ENCODE measurements around the gene SSTR3. TPM values are rescaled to one million over a fixed set of nuclear protein-coding genes. Genes with fewer than 3 reads are reported as not detected.
A peak's percentile ranks its signal among the peaks of the same experiment; 100 is the strongest.

SSTR3 gene
- total and polyA plus RNA-seq, 3 donors from 2014 or later = 26.8 to 54.4 (median 40.1) TPM

- Histone ChIP-seq H3K9me3 (no peaks in the 10 kb centered on the region), H3K4me1 (peaks cover 30% of the 10 kb centered on the region), H3K27me3 (no peaks in the 10 kb centered on the region), H3K36me3 (ENCODE audit: low read depth, missing control alignments) (no peaks in the 10 kb centered on the region), H3K27ac (peak overlapping the region in 1 of 2 donors; percentile 64), H3K4me3 (no peak overlapping the region)
- TF ChIP-seq CTCF (IDR thresholded peaks at IDR 0.05) (no peak), POLR2A (IDR thresholded peaks at IDR 0.05) (no peak)
- WGBS, 2 donors = 95 to 100% methylated on average over 3 of the region's 3 CpGs
- DNase-seq = no peak
- intact Hi-C loops (cut with DNase I; ENCODE audit: low total_unique reads) = no loop called here
Measured at GRCh38 chr22:37177755-37178154, 34.5 kb downstream of the SSTR3 start.

GRCh38 chr22:37177221-37177620 lies 35.1 kb downstream of the SSTR3 start:
- Histone ChIP-seq H3K4me1 (peaks cover 30% of the 10 kb centered on the region), H3K4me3 (no peak overlapping the region), H3K27me3 (no peaks in the 10 kb centered on the region), H3K36me3 (ENCODE audit: low read depth, missing control alignments) (no peaks in the 10 kb centered on the region), H3K27ac (no peak overlapping the region), H3K9me3 (no peaks in the 10 kb centered on the region)
- intact Hi-C loops (cut with DNase I; ENCODE audit: low total_unique reads) = no loop called here
- WGBS, 2 donors = 81 to 86% methylated on average over 5 of the region's 5 CpGs
- TF ChIP-seq POLR2A (IDR thresholded peaks at IDR 0.05) (no peak), CTCF (IDR thresholded peaks at IDR 0.05) (no peak)
- no peak for DNase-seq

- H3K27ac ChIP-seq = no peak overlapping the region
- no peaks in the 10 kb centered on the region for H3K9me3 ChIP-seq
- no peak for TF ChIP-seq CTCF (IDR thresholded peaks at IDR 0.05)
- TF ChIP-seq POLR2A (IDR thresholded peaks at IDR 0.05) = no peak
- no peaks in the 10 kb centered on the region for H3K27me3 ChIP-seq
- intact Hi-C loops (cut with DNase I; ENCODE audit: low total_unique reads) = no loop called here
- 35 to 48% methylated on average over 15 to 23 of the region's 23 CpGs for WGBS, 2 donors
- H3K4me1 ChIP-seq = peaks cover 30% of the 10 kb centered on the region
- no peak overlapping the region for H3K4me3 ChIP-seq
- H3K36me3 ChIP-seq (ENCODE audit: low read depth, missing control alignments) = no peaks in the 10 kb centered on the region
- peak; percentile 76 for DNase-seq
Measured at GRCh38 chr22:37176464-37177061, 35.7 kb downstream of the SSTR3 start.

- intact Hi-C loops (cut with DNase I; ENCODE audit: low total_unique reads) = no loop called here
- H3K4me1 ChIP-seq = peaks cover 30% of the 10 kb centered on the region
- no peaks in the 10 kb centered on the region for H3K9me3 ChIP-seq
- TF ChIP-seq POLR2A (IDR thresholded peaks at IDR 0.05) = no peak
- TF ChIP-seq CTCF (IDR thresholded peaks at IDR 0.05) = no peak
- DNase-seq = no peak
- 69 to 78% methylated on average over 7 to 18 of the region's 18 CpGs for WGBS, 2 donors
- H3K4me3 ChIP-seq = no peak overlapping the region
- no peaks in the 10 kb centered on the region for H3K36me3 ChIP-seq (ENCODE audit: low read depth, missing control alignments)
- no peaks in the 10 kb centered on the region for H3K27me3 ChIP-seq
- no peak overlapping the region for H3K27ac ChIP-seq
Measured at GRCh38 chr22:37175414-37176281, 36.6 kb downstream of the SSTR3 start.

Measured in testis (tissue), 3 donors.